ENCODE measurements around the gene TSPAN10. TPM values are rescaled to one million over a fixed set of nuclear protein-coding genes. Genes with fewer than 3 reads are reported as not detected.

TSPAN10 gene
- total RNA-seq, 4 donors from 2014 or later: not detected

- Histone ChIP-seq H3K27me3 (no peaks in the 10 kb centered on the region), H3K27ac (peak overlapping the region; percentile 80 to 89 (median 88)), H3K4me1 (peaks cover 0 to 26% (median 20%) of the 10 kb centered on the region in 4 donors), H3K9me3 (no peaks in the 10 kb centered on the region), H3K36me3 (peaks cover 0 to 33% (median 0%) of the 10 kb centered on the region in 3 donors), H3K4me3 (peak overlapping the region; percentile 90 to 99 (median 97))
- TF ChIP-seq CTCF (IDR thresholded peaks at IDR 0.05) (no peak), POLR2A (IDR thresholded peaks at IDR 0.05) (no peak)
- no peak for DNase-seq
Observed at GRCh38 chr17:81683208-81683583, 46.2 kb downstream of the TSPAN10 start.

GRCh38 chr17:81683584-81684441 is 46.8 kb downstream of the TSPAN10 start, which contains the start of the genes ARL16 and HGS:
TSS of gene ARL16 (minus strand) at chr17:81683797. CDS start at chr17:81683753, 44 bp downstream.
TSS of gene HGS (plus strand) at chr17:81684011. CDS start at chr17:81684067, 56 bp downstream.
- DNase-seq: peak; percentile 96 to 99 (median 98)
- TF ChIP-seq POLR2A (IDR thresholded peaks at IDR 0.05): peak; percentile 57 to 61
- TF ChIP-seq CTCF (IDR thresholded peaks at IDR 0.05): no peak
- Histone ChIP-seq H3K27me3 (no peaks in the 10 kb centered on the region), H3K4me1 (peaks cover 0 to 26% (median 20%) of the 10 kb centered on the region in 4 donors), H3K4me3 (peak within 1 kb of the TSS; percentile 90 to 99 (median 97)), H3K9me3 (no peaks in the 10 kb centered on the region), H3K36me3 (peaks cover 0 to 40% (median 0%) of the 10 kb centered on the region in 3 donors), H3K27ac (peak within 1 kb of the TSS; percentile 88 to 89 (median 88))

GRCh38 chr17:81684442-81684911 is 47.5 kb downstream of the TSPAN10 start:
- DNase-seq: no peak
- peak overlapping the region; percentile 88 to 89 (median 88) for H3K27ac ChIP-seq
- H3K36me3 ChIP-seq: peaks cover 0 to 46% (median 0%) of the 10 kb centered on the region in 3 donors

GRCh38 chr17:81685108-81685507 is 48.1 kb downstream of the TSPAN10 start:
- no peak for DNase-seq
- Histone ChIP-seq H3K4me3 (peak overlapping the region; percentile 90 to 99 (median 97)), H3K27me3 (no peaks in the 10 kb centered on the region), H3K9me3 (no peaks in the 10 kb centered on the region), H3K36me3 (peaks cover 0 to 53% (median 0%) of the 10 kb centered on the region in 3 donors), H3K4me1 (peaks cover 0 to 26% (median 20%) of the 10 kb centered on the region in 4 donors), H3K27ac (no peak overlapping the region)
- TF ChIP-seq CTCF (IDR thresholded peaks at IDR 0.05) (no peak), POLR2A (IDR thresholded peaks at IDR 0.05) (no peak)

More at GRCh38 chr17:81684442-81684911, 47.5 kb downstream of the TSPAN10 start:
- no peak for TF ChIP-seq POLR2A (IDR thresholded peaks at IDR 0.05)
- no peak for TF ChIP-seq CTCF (IDR thresholded peaks at IDR 0.05)
- no peaks in the 10 kb centered on the region for H3K27me3 ChIP-seq
- peaks cover 0 to 26% (median 20%) of the 10 kb centered on the region in 4 donors for H3K4me1 ChIP-seq
- peak overlapping the region; percentile 90 to 99 (median 97) for H3K4me3 ChIP-seq
- H3K9me3 ChIP-seq: no peaks in the 10 kb centered on the region

- Histone ChIP-seq H3K4me3 (no peak overlapping the region), H3K27ac (no peak overlapping the region), H3K27me3 (no peaks in the 10 kb centered on the region), H3K9me3 (no peaks in the 10 kb centered on the region), H3K36me3 (peaks cover 0 to 61% (median 0%) of the 10 kb centered on the region in 3 donors), H3K4me1 (peaks cover 0 to 26% (median 20%) of the 10 kb centered on the region in 4 donors)
- no peak for DNase-seq
- TF ChIP-seq CTCF (IDR thresholded peaks at IDR 0.05) (no peak), POLR2A (IDR thresholded peaks at IDR 0.05) (no peak)
Observed at GRCh38 chr17:81686614-81687013, 49.6 kb downstream of the TSPAN10 start.
